HCT116 (cell line): ENCODE measurements around the gene CST8.
"Not testable (repeated sequence)": the region's sequence is repeated elsewhere in the genome, so short reads cannot be mapped to it uniquely, and the experiment has no call there.

Experiments
- CBX3 ChIP-seq: IDR thresholded peaks from 2 replicates; pipeline ENCODE4 v1.6.1; 2012; ENCODE audit warnings: low read depth
- EZH2 ChIP-seq: fragments of 200-600 bp; sonication (generic); IDR thresholded peaks from 2 replicates; pipeline ENCODE4 v1.6.1; 2017; ENCODE audit warnings: antibody characterized with exemption, mixed run types
- EZH2phosphoT487 ChIP-seq: fragments of 200-600 bp; IDR thresholded peaks from 2 replicates; pipeline ENCODE4 v1.6.1; 2018; ENCODE audit warnings: antibody characterized with exemption, borderline replicate concordance
- FOSL1 ChIP-seq: IDR thresholded peaks from 2 replicates; pipeline ENCODE4 v1.6.1; 2012; ENCODE audit warnings: low read depth
- POLR2A ChIP-seq: IDR thresholded peaks from 2 replicates; pipeline ENCODE4 v1.7.0; 2011; ENCODE audit warnings: borderline replicate concordance; ENCODE audit not compliant: insufficient read depth, insufficient read length; ENCODE audit errors: extremely low read depth
- POLR2AphosphoS5 ChIP-seq: IDR thresholded peaks from 2 replicates; pipeline ENCODE4 v1.6.1; 2011; ENCODE audit warnings: mild to moderate bottlenecking, low read depth, low read length, moderate library complexity
- SRF ChIP-seq: IDR thresholded peaks from 2 replicates; pipeline ENCODE4 v1.6.1; 2012; ENCODE audit warnings: low read depth
- TCF7L2 ChIP-seq: IDR thresholded peaks from 2 replicates; pipeline ENCODE4 v1.7.0; 2011; ENCODE audit warnings: borderline replicate concordance, inconsistent platforms; ENCODE audit not compliant: insufficient read depth, insufficient read length; ENCODE audit errors: extremely low read depth
- YY1 ChIP-seq: IDR thresholded peaks from 2 replicates; pipeline ENCODE4 v1.6.1; 2011; ENCODE audit warnings: low read length, low read depth, moderate library complexity, mild to moderate bottlenecking; ENCODE audit not compliant: insufficient replicate concordance; ENCODE audit errors: extremely low read depth
- ZFX ChIP-seq: fragments of 450-650 bp; IDR thresholded peaks from 2 replicates; pipeline ENCODE4 v1.6.1; 2017
- ZNF274 ChIP-seq: fragments of 200-500 bp; sonication (Bioruptor generic); IDR thresholded peaks from 2 replicates; pipeline ENCODE4 v1.6.1; 2014; ENCODE audit warnings: mild to moderate bottlenecking, low read depth, low read length, inconsistent platforms
- TF ChIP-seq, protein P1 (sequence below), 3 experiments: fragments of 200-600 bp in 1 of 3; sonication (generic) in 1 of 3; IDR thresholded peaks in 2 of 3; conservative IDR thresholded peaks in 1 of 3; 2 replicates each; pipeline ENCODE4 v1.5.1; 2012 to 2017; ENCODE audit warnings: low read depth in 2 of 3, low read length in 2 of 3, antibody characterized with exemption in 1 of 3, borderline replicate concordance in 1 of 3, control low read depth in 1 of 3, mild to moderate bottlenecking in 1 of 3, mixed read lengths in 1 of 3, mixed run types in 1 of 3, moderate library complexity in 1 of 3; ENCODE audit not compliant: insufficient read depth in 1 of 3
- TF ChIP-seq, protein P2 (sequence below): IDR thresholded peaks from 2 replicates; pipeline ENCODE4 v1.6.1; 2012
- TF ChIP-seq, protein P3 (sequence below): IDR thresholded peaks from 2 replicates; pipeline ENCODE4 v1.6.1; 2011; ENCODE audit warnings: mild to moderate bottlenecking, low read length, moderate library complexity; ENCODE audit not compliant: insufficient replicate concordance; ENCODE audit errors: extremely low read depth

DNA sequence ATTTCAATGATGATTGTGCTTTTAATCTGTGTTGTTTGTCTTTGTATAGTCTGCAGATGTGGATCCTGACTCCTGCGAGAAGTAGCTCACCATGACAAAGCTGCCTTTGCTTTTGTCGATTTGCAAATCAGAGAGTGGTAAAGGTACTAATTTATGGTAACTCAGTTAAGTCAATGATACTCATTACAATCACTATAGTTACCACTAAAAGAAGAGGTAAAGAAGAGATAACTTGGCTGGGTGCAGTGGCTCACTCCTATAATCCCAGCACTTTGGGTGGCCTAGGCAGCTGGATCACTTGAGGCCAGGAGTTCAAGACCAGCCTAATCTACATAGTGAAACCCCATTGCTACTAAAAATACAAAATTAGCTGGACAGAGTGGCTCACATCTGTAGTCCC lies 17.6 kb upstream of the CST8 start:
- TF ChIP-seq YY1, TCF7L2, POLR2AphosphoS5, SRF, ZNF274, EZH2, EZH2phosphoT487, POLR2A, ZFX, FOSL1, CBX3: not testable (repeated sequence)
- TF ChIP-seq, protein P1, sequence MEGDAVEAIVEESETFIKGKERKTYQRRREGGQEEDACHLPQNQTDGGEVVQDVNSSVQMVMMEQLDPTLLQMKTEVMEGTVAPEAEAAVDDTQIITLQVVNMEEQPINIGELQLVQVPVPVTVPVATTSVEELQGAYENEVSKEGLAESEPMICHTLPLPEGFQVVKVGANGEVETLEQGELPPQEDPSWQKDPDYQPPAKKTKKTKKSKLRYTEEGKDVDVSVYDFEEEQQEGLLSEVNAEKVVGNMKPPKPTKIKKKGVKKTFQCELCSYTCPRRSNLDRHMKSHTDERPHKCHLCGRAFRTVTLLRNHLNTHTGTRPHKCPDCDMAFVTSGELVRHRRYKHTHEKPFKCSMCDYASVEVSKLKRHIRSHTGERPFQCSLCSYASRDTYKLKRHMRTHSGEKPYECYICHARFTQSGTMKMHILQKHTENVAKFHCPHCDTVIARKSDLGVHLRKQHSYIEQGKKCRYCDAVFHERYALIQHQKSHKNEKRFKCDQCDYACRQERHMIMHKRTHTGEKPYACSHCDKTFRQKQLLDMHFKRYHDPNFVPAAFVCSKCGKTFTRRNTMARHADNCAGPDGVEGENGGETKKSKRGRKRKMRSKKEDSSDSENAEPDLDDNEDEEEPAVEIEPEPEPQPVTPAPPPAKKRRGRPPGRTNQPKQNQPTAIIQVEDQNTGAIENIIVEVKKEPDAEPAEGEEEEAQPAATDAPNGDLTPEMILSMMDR (IDR thresholded peaks at IDR 0.05 in 2 of 3, conservative IDR thresholded peaks at IDR 0.05 in 1 of 3; ENCODE audit: borderline replicate concordance in 1 of 3, insufficient read depth in 1 of 3, low read depth in 2 of 3, low read length in 2 of 3): not testable (repeated sequence)
- TF ChIP-seq, protein P2, sequence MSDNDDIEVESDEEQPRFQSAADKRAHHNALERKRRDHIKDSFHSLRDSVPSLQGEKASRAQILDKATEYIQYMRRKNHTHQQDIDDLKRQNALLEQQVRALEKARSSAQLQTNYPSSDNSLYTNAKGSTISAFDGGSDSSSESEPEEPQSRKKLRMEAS: not testable (repeated sequence)
- TF ChIP-seq, protein P3, sequence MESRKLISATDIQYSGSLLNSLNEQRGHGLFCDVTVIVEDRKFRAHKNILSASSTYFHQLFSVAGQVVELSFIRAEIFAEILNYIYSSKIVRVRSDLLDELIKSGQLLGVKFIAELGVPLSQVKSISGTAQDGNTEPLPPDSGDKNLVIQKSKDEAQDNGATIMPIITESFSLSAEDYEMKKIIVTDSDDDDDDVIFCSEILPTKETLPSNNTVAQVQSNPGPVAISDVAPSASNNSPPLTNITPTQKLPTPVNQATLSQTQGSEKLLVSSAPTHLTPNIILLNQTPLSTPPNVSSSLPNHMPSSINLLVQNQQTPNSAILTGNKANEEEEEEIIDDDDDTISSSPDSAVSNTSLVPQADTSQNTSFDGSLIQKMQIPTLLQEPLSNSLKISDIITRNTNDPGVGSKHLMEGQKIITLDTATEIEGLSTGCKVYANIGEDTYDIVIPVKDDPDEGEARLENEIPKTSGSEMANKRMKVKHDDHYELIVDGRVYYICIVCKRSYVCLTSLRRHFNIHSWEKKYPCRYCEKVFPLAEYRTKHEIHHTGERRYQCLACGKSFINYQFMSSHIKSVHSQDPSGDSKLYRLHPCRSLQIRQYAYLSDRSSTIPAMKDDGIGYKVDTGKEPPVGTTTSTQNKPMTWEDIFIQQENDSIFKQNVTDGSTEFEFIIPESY: not testable (repeated sequence)
